Activated CD4-positive, alpha-beta T cell treated with anti-CD3 and anti-CD28 coated beads, Interleukin-2, amount 50 U/mL, for 24 hours (primary cell): Measurements from ENCODE around the gene DTX4.

Source experiments
- DNase-seq, 2 donors: peaks; one replicate each; pipeline ENCODE4 v3.0.0-alpha.2; 2020; ENCODE audit warnings: low read depth in 1 of 2, low spot score in 1 of 2

DTX4 gene

DNA sequence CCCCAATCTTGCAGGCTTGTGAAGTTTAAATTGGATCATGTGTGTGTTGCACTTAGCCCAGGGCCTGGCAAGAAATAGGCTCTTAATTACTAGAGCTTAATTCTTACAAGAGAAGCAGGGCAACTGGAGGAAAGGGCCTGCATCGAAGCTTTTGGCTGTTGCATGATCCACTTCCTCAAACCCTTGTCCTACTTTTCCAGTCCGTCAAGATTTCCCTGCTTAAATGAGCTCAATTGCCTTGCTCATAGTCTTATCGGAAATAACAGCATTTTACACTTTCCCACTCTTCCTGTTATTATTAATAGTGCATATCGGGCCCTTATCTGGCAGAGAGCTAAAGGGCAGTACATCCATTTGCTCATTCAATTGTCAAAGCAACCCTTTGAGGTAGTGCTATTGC lies 18.1 kb downstream of the DTX4 start:
- DNase-seq, result no peak

DNA sequence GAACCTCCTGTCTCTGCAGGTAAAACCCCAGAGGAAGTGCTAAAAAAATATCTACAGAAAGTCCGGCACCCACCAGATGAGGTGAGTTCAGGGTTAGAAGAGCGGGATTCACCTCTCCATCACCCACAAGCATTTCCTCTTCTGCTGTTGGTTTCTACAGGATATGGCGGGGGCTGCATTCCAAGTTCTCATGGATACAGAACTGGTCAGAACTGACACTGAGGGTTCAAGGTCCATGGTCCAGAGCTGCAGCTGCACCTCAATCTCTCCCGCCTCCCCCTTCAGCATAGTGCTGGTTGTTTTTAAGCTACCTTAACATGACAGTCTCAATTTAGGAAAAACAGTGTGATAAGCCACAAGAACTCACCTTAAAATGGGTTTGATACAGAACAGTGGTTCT lies 19.2 kb downstream of the DTX4 start:
- DNase-seq, result no peak

DNA sequence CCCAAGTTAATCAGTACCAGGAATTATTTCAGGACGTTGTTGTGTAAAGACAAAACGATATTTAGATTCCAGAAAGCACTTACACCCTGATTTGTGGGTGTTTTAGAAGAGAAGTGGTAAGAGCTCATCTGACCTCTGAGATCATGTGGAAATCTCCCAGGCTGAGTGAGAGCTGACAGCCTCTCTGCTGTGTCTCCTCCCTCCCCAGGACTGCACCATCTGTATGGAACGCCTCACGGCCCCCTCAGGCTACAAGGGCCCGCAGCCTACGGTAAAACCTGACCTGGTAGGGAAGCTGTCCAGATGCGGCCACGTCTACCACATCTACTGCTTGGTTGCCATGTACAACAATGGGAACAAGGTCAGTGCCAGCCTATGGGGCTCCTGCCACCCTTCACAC lies 20.0 kb downstream of the DTX4 start:
- no peak for DNase-seq

DNA sequence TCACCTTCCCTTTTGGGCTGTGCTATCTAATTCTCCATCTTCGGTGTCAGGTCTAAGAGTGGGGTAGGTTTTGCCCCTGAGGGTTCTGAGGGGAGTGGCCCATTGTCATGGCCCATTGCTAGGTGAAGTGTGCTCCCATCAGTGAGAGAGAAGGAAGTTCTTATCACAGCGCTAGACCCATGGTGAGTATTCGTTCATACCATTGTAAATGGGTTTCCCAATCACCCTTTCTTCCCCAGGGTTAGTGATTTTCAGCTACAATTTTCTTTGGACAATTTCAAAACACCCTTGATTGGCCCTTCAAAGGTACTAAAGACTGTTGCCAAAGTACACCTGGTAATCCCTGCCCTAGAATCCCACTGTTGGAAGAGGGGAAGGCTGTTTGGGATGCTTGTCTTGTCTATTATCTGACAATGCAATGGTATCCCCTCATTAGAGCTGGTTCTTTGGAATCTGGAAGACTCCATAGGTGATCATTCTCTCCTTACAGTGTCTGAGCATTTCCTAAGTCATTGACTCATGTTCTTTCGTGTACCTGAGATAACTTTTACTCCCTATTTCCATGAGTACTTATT lies 20.6 kb downstream of the DTX4 start:
- DNase-seq, result no peak

DNA sequence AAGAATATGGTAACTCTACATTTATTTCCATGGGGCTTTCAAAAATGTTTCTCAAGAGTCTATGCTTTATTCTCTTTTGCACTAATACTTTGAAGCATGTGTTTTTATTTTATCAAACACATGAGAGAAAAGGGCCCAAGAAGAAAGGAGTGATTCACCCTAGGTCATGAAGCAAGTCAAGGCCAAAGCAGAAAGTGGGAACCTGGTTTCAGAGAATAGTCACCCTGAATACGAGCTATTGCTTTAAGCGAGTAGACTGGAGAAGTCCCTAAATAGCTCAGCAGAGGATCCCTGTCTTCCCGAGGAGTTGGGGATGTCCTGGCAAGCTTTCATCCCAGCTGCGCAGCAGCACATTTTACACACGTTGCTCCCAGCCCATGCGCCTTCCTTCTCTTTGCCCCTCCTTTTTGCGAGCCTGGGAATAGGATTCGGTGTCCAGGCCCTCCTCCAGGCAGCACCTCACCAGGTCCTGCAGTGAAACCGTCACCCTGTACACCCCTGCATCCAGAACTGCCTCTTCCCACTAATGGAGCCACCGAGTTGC lies 21.7 kb downstream of the DTX4 start:
- no peak for DNase-seq

DNA sequence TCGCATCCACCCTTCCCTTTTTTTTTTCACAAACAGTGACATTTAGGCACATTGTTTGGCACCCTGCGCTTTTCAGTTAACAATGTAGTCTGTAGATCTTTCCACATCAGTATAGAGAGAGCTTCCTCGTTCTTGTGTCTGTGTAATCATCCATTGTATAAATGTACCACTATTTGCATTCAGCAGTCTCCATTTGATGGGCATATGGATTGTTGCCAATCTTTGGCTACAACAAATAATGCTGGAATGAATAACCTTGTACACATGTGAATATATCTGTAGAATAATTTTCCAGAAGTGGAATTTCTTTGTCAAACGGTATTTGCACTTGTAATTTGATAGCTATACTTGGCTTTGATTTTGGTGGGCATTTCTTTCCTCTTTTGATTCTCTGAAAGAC lies 23.7 kb downstream of the DTX4 start:
- DNase-seq, result no peak

DNA sequence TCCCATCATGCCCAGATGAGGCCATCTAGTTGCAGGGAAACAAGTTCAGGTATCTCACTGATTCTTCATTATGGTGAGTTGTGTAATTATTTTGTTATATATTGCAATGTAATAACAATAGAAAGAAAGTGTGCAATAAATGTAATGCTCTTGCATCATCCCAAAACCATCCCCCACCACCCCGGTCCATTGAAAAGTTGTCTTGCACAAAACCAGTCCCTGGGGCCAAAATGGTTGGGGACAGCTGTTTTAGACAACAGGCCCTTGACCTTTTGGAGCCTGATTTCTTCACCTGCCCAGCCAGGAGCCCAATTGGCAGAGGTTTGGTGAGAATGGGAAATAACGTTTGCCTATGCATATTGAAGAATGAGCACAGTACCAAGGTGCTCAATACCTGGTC lies 24.8 kb downstream of the DTX4 start:
- DNase-seq, result no peak

DNA sequence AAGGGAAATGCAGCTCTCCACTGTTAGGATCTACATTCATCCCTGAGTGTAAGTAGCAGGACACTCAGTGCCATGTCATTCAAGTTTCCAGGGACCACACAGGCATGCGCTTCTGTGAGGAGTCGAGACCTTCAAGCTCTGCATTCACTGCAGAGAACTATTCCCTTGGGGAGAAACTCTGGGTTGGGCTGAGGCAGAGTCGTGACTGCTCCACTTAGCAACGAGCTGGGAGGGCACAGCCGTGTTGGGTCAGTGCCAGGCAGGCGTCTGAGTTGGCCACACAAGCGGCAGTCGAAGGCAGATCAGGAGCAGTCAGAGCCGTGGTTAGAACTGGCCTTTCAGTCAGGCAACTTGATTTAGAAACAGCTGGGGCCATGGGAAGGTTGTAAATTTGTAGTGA lies 26.1 kb downstream of the DTX4 start:
- DNase-seq, result no peak

DNA sequence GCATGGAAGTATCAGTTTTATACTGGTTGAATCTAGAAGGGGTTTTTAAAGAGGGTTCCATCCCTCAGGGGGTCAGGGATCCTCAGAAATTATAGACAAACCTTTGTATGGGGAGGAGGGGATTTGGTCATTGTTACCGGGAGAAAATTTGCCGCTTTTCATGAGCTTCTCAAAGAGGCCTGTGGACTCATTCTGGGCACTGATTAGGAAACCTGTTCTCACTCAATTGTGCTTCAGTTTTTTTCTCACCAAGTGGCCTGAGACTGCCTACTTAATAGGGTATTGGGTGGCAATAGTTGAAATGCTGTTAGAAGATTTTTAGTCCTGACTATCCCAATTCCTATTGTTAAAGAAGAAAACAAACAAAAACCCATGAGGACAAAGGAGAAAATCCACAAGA lies 26.8 kb downstream of the DTX4 start:
- no peak for DNase-seq

DNA sequence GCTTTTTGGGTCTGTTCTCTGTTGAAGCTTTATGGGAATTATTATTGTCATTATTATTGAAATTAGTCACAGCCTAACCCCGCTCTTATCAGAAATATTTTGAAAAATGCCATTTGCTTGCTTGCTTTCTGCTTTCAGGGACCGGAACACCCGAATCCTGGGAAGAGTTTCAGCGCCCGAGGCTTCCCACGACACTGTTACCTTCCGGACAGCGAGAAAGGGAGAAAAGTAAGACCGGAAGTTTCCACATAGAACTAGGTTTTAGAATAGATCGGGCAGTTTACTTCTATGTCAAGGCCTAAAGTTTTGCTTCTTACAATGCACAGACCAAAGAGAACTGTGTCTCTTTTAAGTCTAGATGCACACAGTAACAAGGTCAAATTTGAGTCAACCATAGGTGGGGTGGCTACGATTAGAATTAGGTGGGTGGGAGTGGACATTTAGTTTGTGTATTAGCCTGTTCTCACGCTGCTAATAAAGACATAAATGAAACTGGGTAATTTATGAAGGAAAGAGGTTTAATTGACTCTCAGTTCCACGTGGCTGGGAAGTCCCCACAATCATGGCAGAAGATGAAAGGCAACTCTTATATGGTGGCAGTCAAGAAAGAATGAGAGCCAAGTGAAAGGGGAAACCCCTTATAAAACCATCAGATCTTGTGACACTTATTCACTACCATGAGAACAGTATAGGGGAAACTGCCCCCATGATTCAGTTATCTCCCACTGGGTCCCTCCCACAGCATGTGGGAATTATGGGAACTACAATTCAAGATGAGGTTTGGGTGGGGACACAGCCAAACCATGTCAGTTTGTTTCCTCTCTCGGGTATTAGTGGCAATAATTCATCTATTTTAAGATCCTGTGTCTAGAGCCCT lies 27.9 kb downstream of the DTX4 start:
- DNase-seq, result peak in 1 of 2 donors; percentile 40

DNA sequence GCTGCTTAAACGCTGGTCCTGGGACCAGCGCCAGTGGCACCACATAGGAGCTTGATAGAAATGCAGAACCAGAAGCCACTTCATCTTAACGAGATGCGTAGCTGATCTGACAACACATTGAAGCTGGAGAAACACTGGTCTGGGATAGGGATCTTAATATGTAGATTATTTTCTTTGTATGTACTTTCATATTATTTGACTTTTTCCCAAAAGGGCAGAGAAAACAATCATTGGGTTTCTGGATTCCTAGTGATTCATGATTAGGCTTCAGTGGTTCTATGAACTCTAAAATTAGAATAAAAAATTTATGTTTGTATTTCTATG lies 28.5 kb downstream of the DTX4 start:
- DNase-seq, result no peak

DNA sequence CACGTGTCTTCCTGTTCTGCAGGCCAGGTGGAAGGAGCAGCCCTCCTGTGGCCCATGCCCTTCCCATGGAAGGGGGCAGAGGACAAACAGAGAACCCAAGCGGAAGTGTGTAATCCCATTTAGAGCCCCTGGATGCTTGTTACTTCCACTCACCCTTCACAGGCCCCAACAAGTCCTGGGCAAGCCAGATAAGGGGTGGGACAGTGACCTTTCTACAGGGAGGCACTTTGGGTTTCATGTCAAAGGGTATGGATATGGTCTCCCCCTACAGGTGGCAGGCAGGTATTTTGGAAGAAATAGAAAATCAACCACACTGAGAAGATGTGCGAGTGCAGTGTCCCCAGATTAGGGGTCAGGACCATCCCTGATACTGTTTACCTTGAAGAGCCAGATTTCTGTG lies 29.4 kb downstream of the DTX4 start:
- no peak for DNase-seq

DNA sequence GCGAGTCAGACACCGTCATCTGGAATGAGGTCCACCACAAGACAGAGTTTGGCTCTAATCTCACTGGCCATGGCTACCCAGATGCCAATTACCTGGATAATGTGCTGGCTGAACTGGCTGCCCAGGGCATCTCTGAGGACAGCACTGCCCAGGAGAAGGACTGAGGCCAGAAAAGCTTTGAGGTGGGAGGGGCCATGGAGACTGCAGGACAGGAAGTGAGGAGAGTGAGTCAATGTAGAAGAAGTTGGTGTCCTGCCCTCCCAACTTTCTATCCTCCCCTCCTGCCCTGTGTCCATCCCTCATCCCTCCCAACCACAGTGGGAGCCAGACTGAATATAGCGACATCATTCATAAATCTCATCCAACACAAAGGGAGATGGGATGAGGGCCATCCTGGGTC lies 32.8 kb downstream of the DTX4 start:
- DNase-seq, result no peak

DNA sequence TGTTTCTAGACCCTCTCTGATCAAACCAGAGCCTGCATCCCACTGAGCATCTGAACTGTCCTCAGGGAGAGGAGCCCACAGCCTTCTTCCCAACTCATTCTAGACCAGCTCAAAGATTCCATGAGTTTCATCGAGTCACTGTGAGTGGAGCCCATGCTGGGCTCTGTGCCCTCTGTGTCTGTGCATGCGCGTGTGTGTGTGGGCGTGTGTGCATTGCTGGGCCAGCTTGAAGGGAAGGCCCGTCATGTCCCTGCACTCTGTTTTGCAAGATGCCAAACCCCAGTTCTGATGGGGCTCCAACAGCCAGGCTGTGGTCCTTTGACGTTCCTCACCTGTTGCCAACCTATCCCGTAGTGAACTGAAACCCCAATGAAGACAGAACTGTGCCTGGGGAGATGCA lies 33.7 kb downstream of the DTX4 start:
- no peak for DNase-seq

DNA sequence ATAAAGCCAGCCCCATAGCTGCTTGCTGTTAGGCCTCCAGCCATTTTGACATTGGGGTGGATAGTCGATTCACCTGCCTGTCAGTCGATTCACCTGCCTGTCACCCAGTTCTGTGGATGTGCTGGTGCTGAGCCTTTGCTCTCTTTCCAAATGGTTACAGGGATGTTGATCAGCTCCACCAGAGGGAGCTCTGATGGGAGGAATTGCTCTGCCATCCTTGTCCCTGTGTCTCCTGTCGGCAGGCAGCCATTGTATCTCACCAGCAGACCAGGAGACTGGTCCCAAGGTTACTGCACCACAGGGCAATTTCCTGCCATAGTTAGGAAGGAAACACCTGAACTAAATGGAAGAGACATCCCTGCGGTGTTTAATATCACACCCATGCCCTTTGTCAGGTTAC lies 34.7 kb downstream of the DTX4 start:
- DNase-seq, result no peak

DNA sequence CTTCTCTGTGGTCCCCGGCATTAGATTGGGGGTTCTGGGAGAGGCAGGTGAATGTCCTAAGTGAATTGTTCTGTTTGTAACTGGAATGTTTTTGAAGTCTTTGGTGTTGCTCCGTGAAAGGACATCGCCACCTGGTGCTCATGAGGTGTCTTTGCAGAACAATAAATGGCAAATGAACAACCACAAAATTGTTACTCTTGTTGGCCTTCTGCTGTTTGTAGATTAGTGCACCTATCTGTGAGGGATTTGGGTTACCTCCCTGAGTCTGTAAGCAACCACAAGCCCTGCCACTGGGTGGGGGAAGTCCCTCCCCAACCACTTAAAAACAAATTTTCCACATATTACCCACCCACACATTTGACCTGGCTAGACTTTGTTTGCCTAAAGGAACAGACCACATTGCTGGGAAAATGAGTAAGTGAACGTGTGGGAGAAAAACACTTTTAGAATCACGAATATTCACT lies 36.1 kb downstream of the DTX4 start:
- DNase-seq, result peak; percentile 11 to 63

DNA sequence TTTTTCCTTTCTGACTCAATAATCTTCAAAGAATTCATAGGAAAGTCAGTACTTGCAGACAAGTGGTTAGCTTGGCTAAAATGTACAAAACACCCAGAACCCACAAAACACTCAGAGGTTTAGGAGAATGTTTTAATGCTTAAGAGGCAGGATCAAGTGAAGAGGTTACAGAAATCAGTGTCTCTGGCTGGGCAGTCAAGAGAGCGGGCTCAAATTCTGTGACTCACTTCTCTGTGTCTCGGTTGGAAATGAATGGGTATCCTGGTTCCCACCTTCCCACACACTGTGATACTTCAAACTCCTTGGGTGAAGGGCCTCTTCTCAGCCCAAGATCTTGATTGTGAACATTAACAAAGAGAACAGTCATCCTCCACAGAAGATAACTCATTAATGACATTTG lies 37.0 kb downstream of the DTX4 start:
- DNase-seq, result peak in 1 of 2 donors; percentile 23

DNA sequence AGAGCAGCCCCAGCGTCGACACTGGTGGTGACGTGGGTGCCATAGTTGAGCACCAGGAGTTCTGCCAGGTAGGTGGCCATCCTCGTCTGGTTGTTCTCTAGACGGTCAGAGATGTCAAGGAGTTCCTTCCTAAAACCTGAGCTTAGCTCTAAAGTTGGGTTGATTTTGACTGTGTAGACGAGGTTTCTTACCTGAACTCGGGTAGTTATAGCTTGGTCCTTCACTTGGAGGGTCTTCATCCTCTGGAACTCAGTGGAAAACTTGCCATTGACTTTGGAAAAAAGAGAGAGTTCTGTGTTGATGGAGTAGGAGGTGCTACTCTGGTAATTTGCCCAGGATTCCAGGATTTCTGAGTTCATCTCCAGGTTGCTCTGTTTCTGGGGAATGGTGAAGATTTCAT lies 40.3 kb downstream of the DTX4 start:
- no peak for DNase-seq

DNA sequence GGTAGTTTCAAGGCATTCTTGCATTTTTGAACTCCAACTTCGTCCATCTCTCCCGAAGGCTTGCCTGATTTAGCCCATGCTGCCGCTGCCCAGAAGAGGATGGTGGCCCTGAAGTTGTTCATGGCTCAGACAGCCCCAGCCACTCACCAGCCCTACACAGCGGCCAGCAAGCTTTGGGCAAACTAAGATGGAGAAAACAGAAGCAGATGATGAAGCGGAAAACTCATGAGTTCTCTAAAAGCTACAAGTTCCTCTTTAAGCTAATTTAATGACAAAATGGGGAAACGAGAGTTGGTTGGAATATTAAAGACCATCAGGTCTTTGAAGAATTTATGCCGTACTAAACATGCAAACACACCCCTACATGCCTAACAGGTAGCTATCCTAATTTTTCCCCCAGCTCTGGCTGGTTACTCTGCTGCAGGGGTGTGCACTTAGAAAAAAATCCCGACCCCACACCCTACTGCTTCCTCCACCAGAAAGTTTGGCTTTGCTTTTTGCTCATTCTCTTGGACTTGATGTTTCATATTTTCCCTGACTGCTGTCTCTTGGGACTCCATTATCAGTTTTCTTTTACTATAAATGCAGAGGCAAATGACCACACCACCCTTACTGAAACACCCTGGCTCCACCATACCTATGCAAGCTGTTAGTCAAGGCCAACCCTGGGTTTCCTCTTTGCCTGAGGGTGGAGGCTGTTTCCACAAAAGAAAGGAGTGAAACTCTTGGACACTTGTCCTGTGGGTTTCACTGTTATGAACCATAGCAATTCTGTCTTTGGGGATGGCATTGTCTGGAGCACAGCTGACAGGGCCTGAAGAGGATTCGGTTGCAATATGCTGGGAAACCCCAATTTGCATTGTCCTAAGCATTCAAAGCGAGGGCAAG lies 41.1 kb downstream of the DTX4 start, which contains the start of gene MPEG1:
Gene MPEG1 (minus strand): TSS at position 184 of the 888 bp plus-strand sequence. CDS start 62 bp downstream, at position 122.
- no peak for DNase-seq

DNA sequence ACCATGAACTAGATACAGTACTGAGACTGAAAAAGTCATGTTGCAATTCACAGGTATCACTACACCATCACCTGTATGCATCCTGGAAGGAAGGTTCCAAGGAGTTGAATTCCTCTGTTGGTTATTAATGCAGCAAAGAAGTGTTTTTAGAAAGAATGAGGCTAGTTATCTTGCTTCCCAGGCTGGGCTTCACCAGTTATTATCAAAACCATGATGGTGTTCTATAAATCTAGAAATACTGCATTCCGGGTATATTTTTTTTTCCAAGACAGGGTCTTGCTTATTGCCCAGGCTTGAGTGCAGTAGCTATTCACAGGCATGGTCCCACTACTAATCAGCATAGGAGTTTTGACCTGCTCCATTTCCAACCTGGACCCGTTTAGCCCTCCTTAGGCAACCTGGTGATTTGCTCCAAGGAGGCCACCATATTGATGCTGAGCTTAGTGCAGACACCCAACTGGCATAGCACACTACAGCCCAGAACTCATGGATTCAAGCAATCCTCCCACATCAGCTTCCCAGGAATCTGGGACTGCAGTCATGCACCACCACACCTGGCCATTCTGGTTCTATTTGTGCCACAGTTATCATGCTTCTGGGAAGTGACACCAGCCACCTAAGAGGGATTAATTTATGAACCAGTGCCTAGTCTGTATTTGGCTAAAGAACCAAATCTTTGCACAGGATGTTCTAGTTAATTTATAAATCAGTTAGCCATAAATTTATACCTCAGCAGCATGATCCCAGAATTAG lies 42.4 kb downstream of the DTX4 start:
- no peak for DNase-seq
